ENCODE data around the gene AKAP8L.

DNA sequence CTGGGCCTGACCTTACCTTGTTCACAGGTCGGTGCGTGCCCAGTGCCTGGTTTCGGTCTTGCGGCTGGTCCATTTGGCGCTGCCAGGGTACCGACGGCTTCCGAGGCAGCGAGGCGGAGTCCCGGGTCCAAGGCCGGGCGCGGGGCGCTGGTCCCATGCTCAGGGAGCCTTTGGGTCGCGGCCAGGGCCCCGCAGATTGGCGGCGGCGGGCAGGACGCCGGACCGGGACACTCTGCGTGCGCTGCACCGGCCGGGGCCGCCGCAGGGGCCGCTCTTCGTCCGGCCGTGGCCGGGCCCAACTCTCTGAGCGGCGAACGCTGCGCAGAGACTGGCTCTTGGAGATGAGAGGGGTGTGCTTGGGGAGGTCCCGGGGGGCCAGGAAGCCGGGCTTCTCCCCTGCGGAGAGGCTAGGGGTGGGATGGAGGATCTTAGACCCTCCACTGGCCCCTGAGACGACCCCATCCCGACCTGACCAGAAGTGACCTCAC, 34.3 kb upstream of the AKAP8L start:
- TF ChIP-seq EZH2 (IDR thresholded peaks at IDR 0.05; ENCODE audit: borderline replicate concordance), result peak; percentile 50
- peak; percentile 26 for TF ChIP-seq CTCF (IDR thresholded peaks at IDR 0.05; ENCODE audit: poor library complexity)
- TF ChIP-seq EZH2phosphoT487 (IDR thresholded peaks at IDR 0.05; ENCODE audit: low read depth, severe bottlenecking, unreplicated experiment), result no peak

Data from hepatocyte (in vitro differentiated cells).